MM.1S (cell line): ENCODE measurements around the gene MPL.

ENCODE experiments used
- DNase-seq: peaks from one replicate; pipeline ENCODE4 v3.0.0-alpha.2; 2015
- H2AFZ ChIP-seq: fragments of 300-600 bp; sonication (generic); 2 replicates; pipeline ENCODE4 v1.6.0; 2016; ENCODE audit warnings: antibody characterized with exemption, low read length
- H3F3A ChIP-seq: fragments of 300-600 bp; sonication (generic); 2 replicates; pipeline ENCODE4 v1.6.1; 2016; ENCODE audit warnings: mild to moderate bottlenecking, antibody characterized with exemption, low read length, moderate library complexity, mixed read lengths; ENCODE audit not compliant: insufficient read depth
- H3K27ac ChIP-seq: fragments of 300-600 bp; sonication (generic); 2 replicates; pipeline ENCODE4 v1.5.1; 2016; ENCODE audit warnings: mild to moderate bottlenecking, low read length
- H3K27me3 ChIP-seq: fragments of 300-600 bp; sonication (generic); replicated peaks from 2 replicates; pipeline ENCODE4 v1.6.0; 2016; ENCODE audit warnings: low read length; ENCODE audit not compliant: insufficient read depth
- H3K36me3 ChIP-seq: fragments of 300-600 bp; sonication (generic); replicated peaks from 2 replicates; pipeline ENCODE4 v1.6.1; 2016; ENCODE audit warnings: mild to moderate bottlenecking, low read length, mixed read lengths; ENCODE audit not compliant: insufficient read depth
- H3K4me1 ChIP-seq: fragments of 300-600 bp; sonication (generic); 2 replicates; pipeline ENCODE4 v1.6.1; 2016; ENCODE audit warnings: low read length, mixed read lengths
- H3K4me2 ChIP-seq: fragments of 300-600 bp; sonication (generic); 2 replicates; pipeline ENCODE4 v1.6.0; 2016; ENCODE audit warnings: low read depth, low read length
- H3K4me3 ChIP-seq: fragments of 300-600 bp; sonication (generic); 2 replicates; pipeline ENCODE4 v1.5.1; 2016; ENCODE audit warnings: low read length, mixed read lengths
- H3K79me2 ChIP-seq: fragments of 300-600 bp; sonication (generic); 2 replicates; pipeline ENCODE4 v1.6.1; 2016; ENCODE audit warnings: mixed run types, low read length, mixed read lengths
- H3K9ac ChIP-seq: fragments of 300-600 bp; sonication (generic); 2 replicates; pipeline ENCODE4 v1.6.1; 2016; ENCODE audit warnings: low read length, mixed read lengths
- H3K9me2 ChIP-seq: fragments of 300-600 bp; sonication (generic); replicated peaks from 2 replicates; pipeline ENCODE4 v1.6.1; 2016; ENCODE audit warnings: mild to moderate bottlenecking, low read length, mixed read lengths; ENCODE audit not compliant: insufficient read depth
- H3K9me3 ChIP-seq: fragments of 300-600 bp; sonication (generic); replicated peaks from 2 replicates; pipeline ENCODE4 v1.6.1; 2016; ENCODE audit warnings: mild to moderate bottlenecking, low read length, mixed read lengths; ENCODE audit not compliant: insufficient read depth
- H4K20me1 ChIP-seq: fragments of 300-600 bp; sonication (generic); 2 replicates; pipeline ENCODE4 v1.6.1; 2016; ENCODE audit warnings: mild to moderate bottlenecking, low read length, moderate library complexity, mixed read lengths; ENCODE audit not compliant: insufficient read depth
- CTCF ChIP-seq: fragments of 300-600 bp; sonication (generic); IDR thresholded peaks from 2 replicates; pipeline ENCODE4 v1.5.1; 2016; ENCODE audit warnings: antibody characterized with exemption, low read length, mixed read lengths
- EZH2 ChIP-seq: fragments of 300-600 bp; sonication (generic); optimal IDR thresholded peaks from 2 replicates; pipeline ENCODE3; 2017; ENCODE audit warnings: low read depth, mild to moderate bottlenecking, antibody characterized with exemption, low read length, mixed read lengths
- EZH2phosphoT487 ChIP-seq: fragments of 300-600 bp; sonication (generic); IDR thresholded peaks from 2 replicates; pipeline ENCODE4 v1.6.1; 2018; ENCODE audit warnings: antibody characterized with exemption, low read length

Gene MPL

GRCh38 chr1:43319288-43319687 is 18.3 kb upstream of the MPL start:
- H3K79me2 ChIP-seq = no peaks in the 10 kb centered on the region
- no peaks in the 10 kb centered on the region for H4K20me1 ChIP-seq
- no peaks in the 10 kb centered on the region for H3F3A ChIP-seq
- no peak overlapping the region for H3K27ac ChIP-seq
- no peaks in the 10 kb centered on the region for H3K9me2 ChIP-seq
- no peaks in the 10 kb centered on the region for H3K9me3 ChIP-seq
- no peak overlapping the region for H3K4me2 ChIP-seq
- no peaks in the 10 kb centered on the region for H3K36me3 ChIP-seq
- no peaks in the 10 kb centered on the region for H3K27me3 ChIP-seq
- no peaks in the 10 kb centered on the region for H3K4me1 ChIP-seq
- no peak overlapping the region for H3K9ac ChIP-seq
- no peak for TF ChIP-seq EZH2
- no peak for TF ChIP-seq CTCF
- no peak for TF ChIP-seq EZH2phosphoT487
- DNase-seq = no peak
- H2AFZ ChIP-seq = no peak overlapping the region
- no peak overlapping the region for H3K4me3 ChIP-seq

- no peaks in the 10 kb centered on the region for H3K4me1 ChIP-seq
- no peak for TF ChIP-seq EZH2
- TF ChIP-seq CTCF = no peak
- TF ChIP-seq EZH2phosphoT487 = no peak
- no peak for DNase-seq
- H3K9ac ChIP-seq = no peak overlapping the region
- no peaks in the 10 kb centered on the region for H3K79me2 ChIP-seq
- H3K9me2 ChIP-seq = no peaks in the 10 kb centered on the region
- H3K36me3 ChIP-seq = no peaks in the 10 kb centered on the region
- no peak overlapping the region for H3K4me2 ChIP-seq
- H4K20me1 ChIP-seq = no peaks in the 10 kb centered on the region
- H3K9me3 ChIP-seq = no peaks in the 10 kb centered on the region
- no peak overlapping the region for H3K27ac ChIP-seq
- no peak overlapping the region for H2AFZ ChIP-seq
- no peak overlapping the region for H3K4me3 ChIP-seq
- no peaks in the 10 kb centered on the region for H3K27me3 ChIP-seq
- H3F3A ChIP-seq = no peaks in the 10 kb centered on the region
Measured at GRCh38 chr1:43319766-43320165, 17.9 kb upstream of the MPL start.

GRCh38 chr1:43321331-43321891 is 16.2 kb upstream of the MPL start:
- no peaks in the 10 kb centered on the region for H3K27me3 ChIP-seq
- H3K9ac ChIP-seq = no peak overlapping the region
- H3F3A ChIP-seq = no peaks in the 10 kb centered on the region
- H2AFZ ChIP-seq = no peak overlapping the region
- DNase-seq = no peak
- H3K9me3 ChIP-seq = no peaks in the 10 kb centered on the region
- no peak overlapping the region for H3K4me3 ChIP-seq
- no peaks in the 10 kb centered on the region for H3K4me1 ChIP-seq
- no peaks in the 10 kb centered on the region for H3K36me3 ChIP-seq
- H4K20me1 ChIP-seq = no peaks in the 10 kb centered on the region
- TF ChIP-seq CTCF (no peak), EZH2 (no peak), EZH2phosphoT487 (no peak)
- H3K9me2 ChIP-seq = no peaks in the 10 kb centered on the region
- H3K79me2 ChIP-seq = no peaks in the 10 kb centered on the region
- H3K4me2 ChIP-seq = no peak overlapping the region
- no peak overlapping the region for H3K27ac ChIP-seq
